Measurements from ENCODE around the gene MNX1. TPM values are rescaled to one million over a fixed set of nuclear protein-coding genes. Genes with fewer than 3 reads are reported as not detected.

MNX1 gene
- total and polyA plus RNA-seq, 10 of the 15 experiments (the other 5 are each of a cell fraction or from before 2014, with no cell fraction given), result 0.22 to 2.7 (median 1.3) TPM; not detected in 1

DNA sequence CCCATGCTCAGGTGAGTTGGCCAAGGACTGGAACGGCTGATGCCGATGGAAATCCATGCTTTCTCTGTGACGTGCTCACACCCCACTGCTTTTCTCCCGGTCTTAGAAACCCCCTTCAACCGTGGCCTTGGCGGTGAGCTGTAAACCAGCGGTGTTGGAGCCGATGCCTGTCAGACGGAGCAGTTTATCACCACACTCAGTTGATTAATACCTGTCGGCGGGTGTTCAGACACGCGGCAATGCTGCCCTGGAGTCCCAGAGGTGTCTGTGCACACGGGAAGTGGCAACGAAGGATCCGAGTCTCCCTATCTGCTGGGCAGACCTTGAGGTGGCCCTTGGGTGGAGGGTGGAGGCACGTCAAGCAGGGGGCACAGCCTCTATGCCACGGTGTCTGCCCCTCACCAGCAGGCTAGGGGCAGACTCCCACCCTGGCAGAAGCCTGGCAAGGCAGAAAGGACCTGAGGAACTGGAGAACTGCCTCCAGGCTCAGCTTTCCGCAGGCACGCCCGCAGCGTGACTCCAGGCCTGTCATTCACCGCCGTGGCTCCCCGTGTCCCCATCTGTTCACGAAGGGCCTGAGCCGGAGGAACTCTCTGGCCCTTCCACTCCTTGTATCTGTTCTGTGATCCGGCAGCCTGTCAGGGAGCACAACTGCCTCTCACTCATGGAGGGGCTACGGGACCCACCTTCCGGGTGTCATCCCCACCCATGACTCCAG, 34.6 kb upstream of the MNX1 start:
- in situ Hi-C loops (cut with MboI) (no loop called here), intact Hi-C loops (cut with micrococcal nuclease; ENCODE audit: unreplicated experiment) (no loop called here)
- ChIA-PET CTCF (no interaction called here), RAD21 (ENCODE audit: unreplicated experiment) (no interaction called here), POLR2A (no interaction called here), SMC1A (ENCODE audit: uncharacterized antibody, unreplicated experiment) (interaction anchor here (0.6 kb wide), 1 partner anchor 1786 kb away, joined by 3 read pairs; no protein-coding TSS in a partner anchor)
- no peak for ATAC-seq
- no peak overlapping the region for H3K4me2 ChIP-seq (ENCODE audit: control insufficient read depth, insufficient read depth)
- DNase-seq (ENCODE audit: low read depth, low spot score), result no peak
- H2AFZ ChIP-seq (ENCODE audit: control insufficient read depth, low read depth, low read length), result no peak overlapping the region
- FAIRE-seq, result no peak
- H3K4me1 ChIP-seq (ENCODE audit: control insufficient read depth, insufficient read depth, low read length), result no peaks in the 10 kb centered on the region
- H3K79me2 ChIP-seq (ENCODE audit: control insufficient read depth, insufficient read depth, low read length), result no peaks in the 10 kb centered on the region
- no peak overlapping the region for H3K27ac ChIP-seq (ENCODE audit: control insufficient read depth, insufficient read depth)
- no peaks in the 10 kb centered on the region for H3K9me3 ChIP-seq (replicated peaks; ENCODE audit: control insufficient read depth, insufficient read depth, low read length)
- no peak overlapping the region for H3K4me3 ChIP-seq
- no peaks in the 10 kb centered on the region for H3K36me3 ChIP-seq (ENCODE audit: control insufficient read depth in 2 of 2, insufficient read depth in 2 of 2, low read length in 1 of 2)
- no peaks in the 10 kb centered on the region for H4K20me1 ChIP-seq (ENCODE audit: control insufficient read depth, insufficient read depth)
- TF ChIP-seq TCF7 (IDR thresholded peaks at IDR 0.05; ENCODE audit: borderline replicate concordance) (no peak), ZNF217 (IDR thresholded peaks at IDR 0.05) (no peak), MYB (IDR thresholded peaks at IDR 0.05; ENCODE audit: borderline replicate concordance, low read depth, low read length) (no peak), CBX3 (IDR thresholded peaks at IDR 0.05; ENCODE audit: borderline replicate concordance, low read depth) (no peak), CHD2 (IDR thresholded peaks at IDR 0.05; ENCODE audit: borderline replicate concordance, low read depth, low read length) (no peak), TAF1 (IDR thresholded peaks at IDR 0.05; ENCODE audit: borderline replicate concordance, low read depth, low read length) (no peak), HDAC6 (IDR thresholded peaks at IDR 0.05; ENCODE audit: unreplicated experiment) (no peak), WRNIP1 (IDR thresholded peaks at IDR 0.05; ENCODE audit: borderline replicate concordance, low read depth, low read length) (no peak), RUNX3 (IDR thresholded peaks at IDR 0.05; ENCODE audit: low read length) (no peak), HDGF (IDR thresholded peaks at IDR 0.05) (no peak), RAD51 (IDR thresholded peaks at IDR 0.05) (no peak), BMI1 (IDR thresholded peaks at IDR 0.05; ENCODE audit: borderline replicate concordance) (no peak), RELA (IDR thresholded peaks at IDR 0.05; ENCODE audit: borderline replicate concordance, partially characterized antibody) (no peak), HCFC1 (IDR thresholded peaks at IDR 0.05; ENCODE audit: low read length) (no peak), POLR2AphosphoS2 (IDR thresholded peaks at IDR 0.05; ENCODE audit: low read depth, low read length) (no peak)
- TF ChIP-seq, protein P1, sequence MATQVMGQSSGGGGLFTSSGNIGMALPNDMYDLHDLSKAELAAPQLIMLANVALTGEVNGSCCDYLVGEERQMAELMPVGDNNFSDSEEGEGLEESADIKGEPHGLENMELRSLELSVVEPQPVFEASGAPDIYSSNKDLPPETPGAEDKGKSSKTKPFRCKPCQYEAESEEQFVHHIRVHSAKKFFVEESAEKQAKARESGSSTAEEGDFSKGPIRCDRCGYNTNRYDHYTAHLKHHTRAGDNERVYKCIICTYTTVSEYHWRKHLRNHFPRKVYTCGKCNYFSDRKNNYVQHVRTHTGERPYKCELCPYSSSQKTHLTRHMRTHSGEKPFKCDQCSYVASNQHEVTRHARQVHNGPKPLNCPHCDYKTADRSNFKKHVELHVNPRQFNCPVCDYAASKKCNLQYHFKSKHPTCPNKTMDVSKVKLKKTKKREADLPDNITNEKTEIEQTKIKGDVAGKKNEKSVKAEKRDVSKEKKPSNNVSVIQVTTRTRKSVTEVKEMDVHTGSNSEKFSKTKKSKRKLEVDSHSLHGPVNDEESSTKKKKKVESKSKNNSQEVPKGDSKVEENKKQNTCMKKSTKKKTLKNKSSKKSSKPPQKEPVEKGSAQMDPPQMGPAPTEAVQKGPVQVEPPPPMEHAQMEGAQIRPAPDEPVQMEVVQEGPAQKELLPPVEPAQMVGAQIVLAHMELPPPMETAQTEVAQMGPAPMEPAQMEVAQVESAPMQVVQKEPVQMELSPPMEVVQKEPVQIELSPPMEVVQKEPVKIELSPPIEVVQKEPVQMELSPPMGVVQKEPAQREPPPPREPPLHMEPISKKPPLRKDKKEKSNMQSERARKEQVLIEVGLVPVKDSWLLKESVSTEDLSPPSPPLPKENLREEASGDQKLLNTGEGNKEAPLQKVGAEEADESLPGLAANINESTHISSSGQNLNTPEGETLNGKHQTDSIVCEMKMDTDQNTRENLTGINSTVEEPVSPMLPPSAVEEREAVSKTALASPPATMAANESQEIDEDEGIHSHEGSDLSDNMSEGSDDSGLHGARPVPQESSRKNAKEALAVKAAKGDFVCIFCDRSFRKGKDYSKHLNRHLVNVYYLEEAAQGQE (IDR thresholded peaks at IDR 0.05; ENCODE audit: low read depth, low read length), result no peak
- TF ChIP-seq, protein P2, sequence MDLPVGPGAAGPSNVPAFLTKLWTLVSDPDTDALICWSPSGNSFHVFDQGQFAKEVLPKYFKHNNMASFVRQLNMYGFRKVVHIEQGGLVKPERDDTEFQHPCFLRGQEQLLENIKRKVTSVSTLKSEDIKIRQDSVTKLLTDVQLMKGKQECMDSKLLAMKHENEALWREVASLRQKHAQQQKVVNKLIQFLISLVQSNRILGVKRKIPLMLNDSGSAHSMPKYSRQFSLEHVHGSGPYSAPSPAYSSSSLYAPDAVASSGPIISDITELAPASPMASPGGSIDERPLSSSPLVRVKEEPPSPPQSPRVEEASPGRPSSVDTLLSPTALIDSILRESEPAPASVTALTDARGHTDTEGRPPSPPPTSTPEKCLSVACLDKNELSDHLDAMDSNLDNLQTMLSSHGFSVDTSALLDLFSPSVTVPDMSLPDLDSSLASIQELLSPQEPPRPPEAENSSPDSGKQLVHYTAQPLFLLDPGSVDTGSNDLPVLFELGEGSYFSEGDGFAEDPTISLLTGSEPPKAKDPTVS (IDR thresholded peaks at IDR 0.05; ENCODE audit: low read depth, low read length), result no peak
- 60% methylated on average over 26 of the region's 30 CpGs for WGBS (ENCODE audit: insufficient coverage, insufficient replicate concordance, low lambda C conversion rate, missing lambda C conversion rate)
- no peaks in the 10 kb centered on the region; a peak in 2 of 4 replicates for H3K27me3 ChIP-seq (replicated peaks in 1 of 2; ENCODE audit: control insufficient read depth in 2 of 2, insufficient read depth in 2 of 2, low read length in 1 of 2)
- H3K9ac ChIP-seq (ENCODE audit: control insufficient read depth, insufficient read depth, low read length), result no peak overlapping the region
- no TSS peak for BruUV-seq (replicated peaks)
